Esophagus muscularis mucosa (tissue), 4 donors: ENCODE measurements around the gene ZNF79.

Source experiments
- EP300 ChIP-seq: sonication (generic); formaldehyde crosslinking; IDR thresholded peaks from one replicate; pipeline ENCODE4 v1.6.1; 2017; ENCODE audit warnings: antibody characterized with exemption
- POLR2A ChIP-seq: fragments of 450-650 bp; IDR thresholded peaks from one replicate; pipeline ENCODE4 v1.6.1; 2017; ENCODE audit warnings: antibody characterized with exemption, moderate library complexity, mild to moderate bottlenecking, low read depth
- TF ChIP-seq, protein P1 (sequence below), 3 experiments: fragments of 200-600 bp in 2 of 3; fragments of 450-650 bp in 1 of 3; sonication (generic) in 2 of 3; IDR thresholded peaks; one replicate each; pipeline ENCODE4 v1.5.1; 2017 to 2019; ENCODE audit warnings: antibody characterized with exemption in 3 of 3, mild to moderate bottlenecking in 2 of 3, moderate library complexity in 1 of 3

- TF ChIP-seq, protein P1, sequence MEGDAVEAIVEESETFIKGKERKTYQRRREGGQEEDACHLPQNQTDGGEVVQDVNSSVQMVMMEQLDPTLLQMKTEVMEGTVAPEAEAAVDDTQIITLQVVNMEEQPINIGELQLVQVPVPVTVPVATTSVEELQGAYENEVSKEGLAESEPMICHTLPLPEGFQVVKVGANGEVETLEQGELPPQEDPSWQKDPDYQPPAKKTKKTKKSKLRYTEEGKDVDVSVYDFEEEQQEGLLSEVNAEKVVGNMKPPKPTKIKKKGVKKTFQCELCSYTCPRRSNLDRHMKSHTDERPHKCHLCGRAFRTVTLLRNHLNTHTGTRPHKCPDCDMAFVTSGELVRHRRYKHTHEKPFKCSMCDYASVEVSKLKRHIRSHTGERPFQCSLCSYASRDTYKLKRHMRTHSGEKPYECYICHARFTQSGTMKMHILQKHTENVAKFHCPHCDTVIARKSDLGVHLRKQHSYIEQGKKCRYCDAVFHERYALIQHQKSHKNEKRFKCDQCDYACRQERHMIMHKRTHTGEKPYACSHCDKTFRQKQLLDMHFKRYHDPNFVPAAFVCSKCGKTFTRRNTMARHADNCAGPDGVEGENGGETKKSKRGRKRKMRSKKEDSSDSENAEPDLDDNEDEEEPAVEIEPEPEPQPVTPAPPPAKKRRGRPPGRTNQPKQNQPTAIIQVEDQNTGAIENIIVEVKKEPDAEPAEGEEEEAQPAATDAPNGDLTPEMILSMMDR (IDR thresholded peaks at IDR 0.05), result no peak
- no peak for TF ChIP-seq POLR2A
- no peak for TF ChIP-seq EP300
Observed at GRCh38 chr9:127407492-127407843, 16.7 kb upstream of the ZNF79 start.
